ENCODE data around the gene MRPL51.

The MRPL51 gene

GRCh38 chr12:6459004-6459337 is 34.1 kb downstream of the MRPL51 start:
- no peak for DNase-seq

GRCh38 chr12:6458281-6459003 is 34.6 kb downstream of the MRPL51 start:
- DNase-seq, result no peak

GRCh38 chr12:6457220-6457945 is 35.7 kb downstream of the MRPL51 start:
- no peak for DNase-seq

- no peak for DNase-seq
Measured at GRCh38 chr12:6452944-6453630, 40.0 kb downstream of the MRPL51 start.

- DNase-seq, result no peak
Measured at GRCh38 chr12:6452245-6452943, 40.7 kb downstream of the MRPL51 start.

GRCh38 chr12:6451348-6452244 is 41.5 kb downstream of the MRPL51 start, which contains the start of gene TAPBPL:
TAPBPL (plus strand) TSS chr12:6452042; CDS start chr12:6452249, 207 bp downstream.
- DNase-seq, result peak; percentile 71

GRCh38 chr12:6450869-6451347 is 42.2 kb downstream of the MRPL51 start:
- DNase-seq, result no peak

GRCh38 chr12:6450091-6450868 is 42.8 kb downstream of the MRPL51 start:
- DNase-seq, result no peak

- no peak for DNase-seq
Measured at GRCh38 chr12:6444704-6445688, 48.1 kb downstream of the MRPL51 start, which contains the start of gene CD27. CD27 (plus strand) TSS chr12:6444955; CDS start chr12:6445096, 141 bp downstream.

- DNase-seq, result no peak
Measured at GRCh38 chr12:6444031-6444430, 49.0 kb downstream of the MRPL51 start.

- DNase-seq, result no peak
Measured at GRCh38 chr12:6443361-6443983, 49.6 kb downstream of the MRPL51 start.

GRCh38 chr12:6442836-6443235 is 50.2 kb downstream of the MRPL51 start:
- no peak for DNase-seq

Data from activated CD4-positive, CD25-positive, alpha-beta regulatory T cell treated with anti-CD3 and anti-CD28 coated beads, Interleukin-2, amount 50 U/mL, for 72 hours (primary cell).